ENCODE measurements around the gene GUK1.

DNA sequence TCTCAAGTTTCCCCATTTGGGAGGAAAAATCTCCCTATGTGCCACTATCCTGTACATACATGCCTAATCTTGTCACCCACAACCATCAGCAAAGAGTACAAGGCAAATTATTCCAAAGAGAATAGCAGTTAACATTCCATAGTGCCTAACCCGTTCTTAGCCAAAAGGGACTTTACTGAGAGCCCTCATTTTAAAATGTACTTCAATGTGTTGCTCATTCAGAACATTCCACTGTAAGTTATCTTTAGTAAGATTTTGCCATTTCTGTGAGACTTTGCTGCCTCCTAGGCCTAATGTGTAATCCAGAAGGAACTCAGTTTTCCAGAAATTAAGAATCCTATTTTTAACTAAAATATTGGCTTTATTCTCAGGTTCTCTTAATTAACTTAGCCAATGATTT is 19.7 kb upstream of the GUK1 start:
- TF ChIP-seq, protein P1, sequence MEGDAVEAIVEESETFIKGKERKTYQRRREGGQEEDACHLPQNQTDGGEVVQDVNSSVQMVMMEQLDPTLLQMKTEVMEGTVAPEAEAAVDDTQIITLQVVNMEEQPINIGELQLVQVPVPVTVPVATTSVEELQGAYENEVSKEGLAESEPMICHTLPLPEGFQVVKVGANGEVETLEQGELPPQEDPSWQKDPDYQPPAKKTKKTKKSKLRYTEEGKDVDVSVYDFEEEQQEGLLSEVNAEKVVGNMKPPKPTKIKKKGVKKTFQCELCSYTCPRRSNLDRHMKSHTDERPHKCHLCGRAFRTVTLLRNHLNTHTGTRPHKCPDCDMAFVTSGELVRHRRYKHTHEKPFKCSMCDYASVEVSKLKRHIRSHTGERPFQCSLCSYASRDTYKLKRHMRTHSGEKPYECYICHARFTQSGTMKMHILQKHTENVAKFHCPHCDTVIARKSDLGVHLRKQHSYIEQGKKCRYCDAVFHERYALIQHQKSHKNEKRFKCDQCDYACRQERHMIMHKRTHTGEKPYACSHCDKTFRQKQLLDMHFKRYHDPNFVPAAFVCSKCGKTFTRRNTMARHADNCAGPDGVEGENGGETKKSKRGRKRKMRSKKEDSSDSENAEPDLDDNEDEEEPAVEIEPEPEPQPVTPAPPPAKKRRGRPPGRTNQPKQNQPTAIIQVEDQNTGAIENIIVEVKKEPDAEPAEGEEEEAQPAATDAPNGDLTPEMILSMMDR (IDR thresholded peaks at IDR 0.05) = no peak
- TF ChIP-seq POLR2A (IDR thresholded peaks at IDR 0.05) (no peak), POLR2AphosphoS5 (IDR thresholded peaks at IDR 0.05) (no peak), EP300 (IDR thresholded peaks at IDR 0.05) (no peak)

Measured in gastroesophageal sphincter (tissue), 3 donors.